T1000 (cell line): Measurements from ENCODE around the gene PAX5.
A peak's percentile ranks its signal among the peaks of the same experiment; 100 is the strongest.

ENCODE experiments used
- DNase-seq: peaks from one replicate; lab custom pipeline; 2025; ENCODE audit warnings: mixed read lengths; lab: John Stamatoyannopoulos, UW

Gene PAX5

DNA sequence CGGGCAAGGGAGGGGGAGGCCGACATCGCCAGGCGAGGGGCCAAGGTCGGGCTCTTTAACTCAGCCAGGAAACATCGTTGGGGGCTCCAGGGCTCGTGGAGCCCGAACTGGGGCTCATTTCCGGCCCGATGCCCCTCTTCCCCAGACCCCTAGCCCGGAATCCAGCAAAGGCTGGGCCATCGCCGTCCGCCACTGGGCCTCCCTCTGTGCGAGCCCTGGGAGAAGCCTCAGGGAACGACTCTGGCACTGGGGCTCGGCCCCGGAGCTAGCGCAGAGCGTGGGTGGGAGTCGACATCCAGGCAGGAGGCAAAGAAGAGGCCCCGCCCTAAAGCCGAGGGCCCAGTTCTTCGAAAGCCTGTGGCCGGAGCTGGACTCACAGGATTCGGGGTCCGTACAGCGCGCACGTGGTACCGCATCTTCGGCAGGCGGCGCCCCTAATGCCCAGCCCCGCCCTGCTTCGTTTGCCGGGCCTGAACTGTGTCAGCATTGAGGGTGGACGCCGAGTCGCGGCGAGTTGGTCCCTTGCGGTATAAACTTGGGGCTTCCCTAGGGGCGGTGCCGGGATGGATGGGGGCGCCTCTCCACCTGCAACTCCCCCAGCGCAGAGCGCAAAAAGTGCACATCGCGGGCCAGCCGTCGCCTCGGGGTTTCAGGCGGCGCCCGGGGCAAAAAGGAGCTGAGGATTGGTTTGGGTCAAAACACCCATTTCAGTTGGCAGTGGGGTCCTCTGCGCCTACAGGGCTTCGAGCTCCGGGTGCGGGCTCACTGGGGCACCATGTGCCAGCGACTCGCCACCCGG lies 3.6 kb upstream of the PAX5 start:
- no peak for DNase-seq

DNA sequence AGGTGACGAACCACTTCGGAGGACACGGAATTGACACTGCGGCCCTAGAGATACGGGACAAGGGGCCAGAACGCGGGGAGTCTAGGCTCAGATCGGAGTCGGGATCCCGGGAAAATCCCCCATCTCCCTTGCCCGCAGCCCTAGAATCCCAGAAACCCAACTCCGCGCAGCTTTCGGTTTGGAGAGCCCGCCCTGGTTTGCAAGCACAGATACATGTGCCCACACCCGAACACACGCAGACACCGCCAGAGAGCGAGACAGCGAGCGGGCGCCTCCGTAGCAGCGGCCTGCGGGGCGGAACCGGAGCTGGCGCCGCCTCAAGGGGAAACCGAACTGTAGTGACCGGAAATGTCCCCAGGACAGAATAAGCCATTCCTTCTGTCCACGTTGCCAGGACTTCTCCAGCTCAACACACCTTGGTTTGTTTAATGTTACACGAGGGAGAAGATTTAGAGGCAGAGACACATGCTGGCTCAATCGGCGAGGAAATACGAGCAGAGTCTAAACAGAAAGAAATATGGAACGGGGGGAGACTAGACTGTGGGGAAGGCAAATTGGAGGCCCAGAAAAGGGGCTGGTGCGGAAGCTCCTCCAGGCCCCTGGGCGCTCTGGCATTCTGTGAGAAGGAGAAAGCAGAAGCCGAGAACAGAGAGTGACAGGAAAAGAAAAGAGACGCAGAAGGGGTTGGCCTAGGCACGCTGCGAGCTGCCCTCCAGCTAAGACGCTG lies 2.9 kb upstream of the PAX5 start:
- DNase-seq = no peak

DNA sequence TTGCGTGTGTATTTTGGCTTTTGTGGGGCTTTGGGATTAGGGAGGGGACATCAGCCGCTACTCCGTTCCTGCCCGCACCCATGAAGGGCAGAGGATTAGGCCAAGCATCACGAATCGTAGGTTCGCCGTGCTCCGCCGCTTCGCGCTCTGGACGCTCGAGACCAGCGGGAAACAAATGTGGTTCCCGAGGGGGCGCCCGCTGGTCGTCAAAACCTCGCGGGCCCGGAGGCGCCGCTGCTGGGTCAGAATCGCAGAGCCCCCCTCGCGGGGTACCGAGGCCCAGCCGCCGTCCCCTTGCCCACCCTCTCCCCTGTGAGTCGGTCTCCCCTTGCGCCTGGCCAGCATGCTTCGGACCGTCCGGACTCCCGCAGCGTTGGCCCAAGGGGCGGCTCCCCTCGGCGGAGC lies 2.3 kb upstream of the PAX5 start:
- DNase-seq = no peak

DNA sequence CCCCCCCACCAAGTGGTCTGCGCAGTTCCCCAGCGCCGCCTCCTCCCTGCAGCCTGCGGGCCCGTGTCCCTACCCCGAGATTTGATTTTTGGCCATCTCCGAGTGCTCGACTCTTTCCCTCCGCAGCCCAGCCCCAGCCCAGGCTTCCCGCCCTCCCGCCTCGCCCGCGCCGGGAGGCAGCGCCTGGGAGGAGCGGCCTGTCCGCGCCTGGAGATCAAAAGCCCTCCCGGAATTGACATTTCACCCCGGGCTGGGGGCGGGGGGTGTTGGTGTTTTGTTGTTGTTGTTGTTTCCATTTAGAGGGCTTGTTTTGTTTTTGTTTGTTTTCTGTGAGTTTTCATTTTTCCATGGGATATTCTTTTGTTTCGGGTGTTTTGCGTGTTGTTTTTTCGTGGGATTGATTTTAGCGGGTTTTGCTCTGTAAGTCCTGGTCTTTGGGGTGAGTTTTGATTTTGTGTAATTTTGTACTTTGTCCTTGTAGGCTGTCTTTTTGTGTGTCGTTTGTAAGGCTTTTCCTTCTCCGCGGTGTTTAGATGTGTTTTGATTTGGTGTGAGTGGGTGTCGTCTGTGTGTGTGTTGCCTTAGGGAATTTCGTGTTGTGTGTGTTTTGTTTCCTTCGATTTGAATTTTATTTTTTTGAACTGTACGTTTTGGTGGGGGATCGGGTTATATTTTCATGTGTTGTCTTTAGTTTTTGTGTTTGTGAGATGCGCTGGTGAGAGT lies 1.7 kb upstream of the PAX5 start:
- DNase-seq = no peak

DNA sequence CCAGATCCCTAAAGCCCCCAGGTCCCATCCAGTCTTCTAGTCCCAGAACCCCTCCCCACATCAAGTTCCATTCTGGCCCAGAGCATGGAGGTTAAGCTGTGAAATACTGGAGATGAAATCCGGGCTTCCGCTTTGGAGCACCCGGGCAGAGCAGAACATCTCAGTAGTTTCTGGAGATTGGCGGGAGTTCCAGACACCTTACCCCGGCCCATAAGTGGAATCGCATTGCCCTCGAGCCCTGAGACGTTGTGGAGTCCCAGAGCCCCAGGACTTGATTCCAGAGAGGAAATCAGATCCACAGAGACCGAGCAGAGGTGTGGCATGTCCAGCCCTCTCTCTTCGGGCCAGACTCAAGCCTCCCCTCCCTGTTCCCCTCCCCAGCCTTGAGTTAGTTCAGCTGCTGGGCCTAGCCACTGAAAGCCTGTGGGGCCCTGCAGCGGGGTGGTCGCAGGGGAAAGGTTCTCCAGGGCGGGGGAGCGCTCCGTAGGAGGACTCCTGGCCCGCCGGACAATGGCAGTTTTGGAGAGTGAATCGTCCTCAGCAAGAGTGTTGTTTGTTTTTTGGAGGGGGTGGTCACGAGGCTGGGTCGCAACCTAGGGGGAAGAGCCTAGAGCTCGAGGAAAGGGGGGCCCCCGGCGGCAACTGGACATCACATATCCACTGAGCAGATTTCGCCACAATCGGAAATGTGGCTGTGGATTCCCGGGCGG lies 1.0 kb upstream of the PAX5 start:
- no peak for DNase-seq

DNA sequence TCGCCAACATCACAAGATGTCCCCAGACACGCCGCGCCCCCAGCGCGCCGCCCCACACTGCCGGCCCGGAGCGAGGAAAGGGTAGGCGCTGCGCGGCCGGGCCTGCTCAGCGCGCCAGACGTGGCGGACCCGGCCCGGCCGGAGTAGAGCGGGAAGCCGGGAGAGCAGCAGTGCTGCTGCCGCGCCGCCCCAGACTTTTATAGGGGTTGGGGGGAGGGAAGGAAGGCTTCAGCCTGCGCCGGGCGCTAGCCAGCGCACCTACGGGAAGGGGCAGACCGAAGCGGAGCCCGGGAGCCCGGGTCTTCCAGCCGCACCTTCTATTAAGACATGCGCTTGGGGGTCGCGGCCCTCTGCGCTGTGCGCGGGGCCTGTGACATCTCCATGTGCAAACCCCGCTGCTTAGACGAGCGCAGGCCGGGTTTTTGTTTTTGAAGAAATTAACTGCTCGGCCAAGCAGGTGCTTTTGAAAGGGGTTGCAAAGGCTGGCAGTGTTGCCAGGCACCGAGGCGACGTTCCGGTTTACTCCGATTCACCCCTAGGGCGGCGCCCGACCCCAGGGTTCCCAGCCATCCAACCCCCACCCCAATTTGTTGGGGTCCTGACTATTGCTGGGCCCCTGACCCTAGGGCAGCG lies 353 bp upstream of the PAX5 start:
- peak; percentile 4 for DNase-seq

DNA sequence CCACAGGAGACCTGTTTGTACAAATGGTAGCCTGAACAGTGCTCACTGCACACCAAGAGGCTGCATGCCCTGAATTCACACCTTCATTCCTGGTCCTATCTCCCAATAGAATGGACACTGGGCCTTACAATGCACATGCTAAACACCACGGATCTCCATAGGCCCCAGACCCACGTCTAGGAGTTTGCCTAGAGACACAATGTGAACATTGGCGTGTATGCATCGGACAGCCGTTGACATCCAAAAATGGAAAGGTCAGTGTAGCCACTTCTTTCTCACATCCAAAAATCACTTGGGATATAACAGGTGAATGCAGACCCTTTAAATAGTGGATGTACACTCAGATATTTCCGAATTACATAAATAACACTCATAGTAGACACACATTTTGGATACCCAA lies 927 bp downstream of the PAX5 start:
- DNase-seq = no peak

DNA sequence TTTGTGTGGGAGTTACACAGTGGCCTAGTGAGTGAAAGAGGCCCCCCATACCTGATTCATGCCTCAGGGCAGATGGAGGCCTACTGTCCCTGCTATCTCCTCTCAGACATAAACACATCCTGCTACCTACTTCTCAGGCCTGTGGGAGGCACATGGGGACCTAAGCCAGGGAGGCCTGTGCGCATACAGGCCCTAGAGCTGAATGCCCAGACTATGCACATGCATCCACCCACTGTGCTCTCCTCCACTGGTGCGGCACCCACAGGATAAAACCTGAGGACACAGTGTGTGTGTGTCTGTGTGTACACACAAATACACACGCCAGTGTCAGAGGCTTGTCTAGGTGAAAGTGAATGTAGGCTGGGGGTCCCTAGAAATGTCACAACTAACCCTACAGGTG lies 1.4 kb downstream of the PAX5 start:
- DNase-seq = no peak

DNA sequence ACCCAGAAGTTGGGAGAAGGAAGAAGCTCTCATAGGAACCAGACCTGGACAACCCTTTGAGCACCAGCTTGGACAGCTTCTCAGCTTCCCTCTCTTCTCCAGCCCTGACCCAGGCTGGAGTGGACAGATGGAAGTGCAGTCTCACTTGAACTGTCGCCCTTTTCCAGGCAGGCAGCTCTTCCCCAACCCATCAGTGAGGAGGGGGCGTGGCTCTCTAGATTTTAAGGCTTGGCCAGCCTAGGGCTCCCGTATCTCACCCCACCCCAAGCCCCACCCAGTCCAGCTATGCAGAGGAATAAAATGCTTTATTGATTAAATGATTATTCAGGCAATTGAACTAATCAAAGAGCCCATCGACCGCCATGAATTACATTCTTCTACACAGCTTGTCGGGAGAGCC lies 2.2 kb downstream of the PAX5 start:
- no peak for DNase-seq

DNA sequence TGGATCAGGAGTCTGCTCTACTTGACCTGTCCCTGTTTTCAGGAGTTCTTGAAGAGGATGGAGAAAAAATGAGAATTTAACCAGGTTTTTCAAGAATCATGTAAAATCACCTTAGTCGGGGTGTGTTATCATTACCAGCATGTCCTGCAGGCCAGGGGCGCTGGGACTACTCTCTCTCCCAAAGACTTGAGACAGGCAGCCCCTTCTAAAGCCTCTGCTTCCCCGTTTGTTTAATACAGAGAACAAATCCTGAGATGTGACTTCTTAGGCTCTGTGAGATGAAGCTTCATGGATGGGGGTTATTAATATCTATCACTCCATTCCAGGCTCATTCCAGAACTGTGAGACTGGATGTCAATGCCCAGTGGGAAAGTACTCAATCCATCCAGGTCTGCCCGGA lies 3.0 kb downstream of the PAX5 start:
- no peak for DNase-seq

DNA sequence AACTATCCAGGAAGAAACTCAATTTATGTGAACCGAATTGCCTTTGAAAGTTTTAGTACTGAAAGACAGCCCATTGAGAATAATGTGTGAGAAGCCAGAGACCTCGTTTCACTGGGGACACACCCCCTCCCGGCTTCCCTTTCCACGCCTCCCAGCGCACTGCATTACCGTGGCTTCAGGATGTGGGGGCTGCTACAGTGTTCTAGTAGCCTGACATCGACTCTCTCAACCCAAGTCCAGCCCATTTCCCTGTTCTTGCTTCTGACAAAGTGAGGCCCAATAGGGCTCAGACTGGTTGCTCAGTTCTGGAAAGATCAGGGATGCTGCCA lies 3.5 kb downstream of the PAX5 start:
- DNase-seq = no peak

DNA sequence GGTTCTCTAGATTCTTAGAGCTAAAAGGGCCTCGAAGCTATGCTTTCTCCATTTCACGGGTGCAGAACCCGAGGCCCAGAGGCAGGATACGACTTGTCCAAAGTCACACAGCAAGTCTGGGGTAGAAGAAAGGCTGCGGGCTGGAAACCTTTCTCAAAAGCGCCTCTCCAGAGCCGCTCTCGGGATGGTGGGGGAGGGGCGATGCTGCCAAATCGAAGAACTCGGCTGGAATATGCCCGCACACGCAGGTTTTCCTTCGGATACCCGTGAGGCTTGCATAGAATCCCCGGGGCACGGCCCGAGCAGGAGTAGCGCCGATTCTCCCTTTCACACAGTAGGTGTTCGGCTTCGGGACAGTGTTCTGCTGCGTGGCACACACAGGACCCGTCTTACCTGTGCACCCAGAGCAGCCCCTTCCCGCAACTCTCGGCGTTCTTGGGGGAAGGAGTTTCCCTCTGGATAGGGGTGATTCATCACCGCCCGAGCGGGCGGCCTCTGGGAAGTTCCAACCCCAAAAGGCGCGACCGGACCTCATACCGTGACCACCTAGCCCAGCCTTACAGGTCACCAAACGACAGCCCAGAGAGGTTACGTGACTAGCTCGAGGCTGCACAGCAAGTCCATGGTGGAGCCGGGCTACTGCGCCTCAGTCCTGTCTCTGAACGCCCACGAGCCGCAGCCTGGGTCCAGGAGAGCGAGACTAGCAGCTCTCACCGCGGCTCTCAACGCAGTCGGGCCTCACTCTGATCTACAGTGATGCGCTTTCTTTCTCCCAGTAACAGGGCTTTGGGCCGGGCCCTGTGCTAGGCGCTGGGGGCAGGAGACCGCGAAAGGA lies 4.1 kb downstream of the PAX5 start:
- no peak for DNase-seq

DNA sequence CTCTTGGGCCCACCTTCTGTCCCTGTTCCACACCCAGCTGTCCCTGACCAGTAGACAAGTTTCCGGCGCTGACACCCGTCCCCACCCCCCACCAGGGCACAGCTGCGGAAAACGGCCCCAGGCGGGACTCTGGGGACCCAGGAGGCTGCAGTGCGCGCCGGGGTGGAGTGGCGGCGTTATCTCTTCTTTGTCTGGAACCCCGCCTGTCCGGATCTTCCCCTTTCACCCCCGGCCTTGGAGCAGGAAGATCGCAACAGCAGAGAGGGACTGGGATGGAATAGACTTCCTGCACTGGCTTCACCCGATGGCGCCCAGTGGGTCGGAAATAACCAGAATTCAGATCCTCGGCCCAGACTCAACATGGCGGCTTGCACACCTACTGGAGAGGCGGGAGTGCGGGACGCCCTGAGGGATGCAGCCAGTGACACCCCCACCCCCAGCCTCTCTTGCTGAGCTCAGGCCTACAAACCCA lies 4.7 kb downstream of the PAX5 start:
- DNase-seq = no peak

DNA sequence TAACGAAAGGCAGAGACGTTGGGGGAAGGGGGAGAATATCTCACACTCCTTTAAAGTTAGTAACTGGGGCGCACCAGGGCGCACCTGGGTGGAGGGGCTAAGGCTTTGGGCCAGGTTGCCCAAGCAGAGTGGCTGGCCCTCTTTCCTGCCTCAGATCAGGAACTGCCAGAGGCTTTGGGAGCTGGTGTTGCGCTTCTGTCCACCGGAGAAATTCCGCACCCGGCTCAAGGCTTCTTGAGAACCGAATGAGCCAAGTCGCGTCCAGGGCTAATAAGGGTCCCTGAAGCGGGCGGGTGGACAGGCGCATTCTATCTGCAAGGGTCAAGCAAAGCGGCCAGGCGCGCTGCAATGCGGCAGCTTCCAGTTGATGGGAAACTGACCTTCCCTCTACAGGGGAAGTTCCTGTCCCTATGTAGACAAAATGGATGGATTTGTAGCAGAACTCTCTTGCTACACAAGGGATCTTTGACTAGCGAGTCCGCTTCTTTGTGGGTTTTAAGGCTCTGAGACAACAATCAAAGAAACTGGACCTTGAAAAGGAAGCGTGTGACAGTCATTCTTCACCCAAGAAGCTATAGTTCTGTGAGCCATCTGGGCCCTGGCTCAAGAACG lies 5.5 kb downstream of the PAX5 start:
- no peak for DNase-seq

DNA sequence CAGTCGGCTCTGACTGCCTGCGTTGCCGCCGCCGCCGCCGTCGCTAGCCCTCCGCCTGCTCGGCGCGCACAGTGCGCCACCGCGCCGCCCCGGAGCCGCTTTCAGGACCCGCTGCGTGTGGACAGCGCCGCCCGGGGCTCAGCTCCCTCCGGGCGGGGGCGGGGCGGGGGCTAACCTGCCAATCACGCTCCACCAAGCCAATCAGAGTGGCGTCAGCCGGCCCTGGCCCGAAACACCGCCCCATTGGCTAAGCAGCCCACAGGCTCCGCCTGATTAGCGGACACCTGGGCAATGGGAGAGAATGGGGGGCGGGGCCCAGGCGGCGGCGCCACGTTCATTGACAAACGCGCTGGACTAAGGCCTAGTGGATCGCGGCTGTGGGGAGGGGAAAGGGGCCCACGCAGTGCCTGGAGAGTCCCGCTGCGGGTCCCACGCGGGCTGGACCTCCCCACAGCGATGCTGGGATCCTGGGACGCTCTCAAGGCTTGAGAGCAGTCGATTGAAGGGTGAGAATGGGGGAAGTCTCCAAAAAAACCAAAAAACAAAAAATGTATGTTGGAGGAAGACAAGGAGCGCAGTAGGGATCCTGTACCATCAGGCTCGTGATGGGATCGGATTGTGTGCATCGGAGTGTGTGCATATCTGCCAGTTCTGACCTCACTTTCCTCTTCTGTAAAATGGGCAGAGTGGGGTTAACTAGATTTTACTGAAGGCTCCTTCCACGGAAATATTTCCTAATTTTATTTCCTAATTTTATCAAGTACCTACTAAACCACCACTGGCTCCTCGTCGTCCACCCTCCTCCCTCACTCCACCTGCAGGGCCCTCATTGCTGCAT lies 6.3 kb downstream of the PAX5 start:
- no peak for DNase-seq

DNA sequence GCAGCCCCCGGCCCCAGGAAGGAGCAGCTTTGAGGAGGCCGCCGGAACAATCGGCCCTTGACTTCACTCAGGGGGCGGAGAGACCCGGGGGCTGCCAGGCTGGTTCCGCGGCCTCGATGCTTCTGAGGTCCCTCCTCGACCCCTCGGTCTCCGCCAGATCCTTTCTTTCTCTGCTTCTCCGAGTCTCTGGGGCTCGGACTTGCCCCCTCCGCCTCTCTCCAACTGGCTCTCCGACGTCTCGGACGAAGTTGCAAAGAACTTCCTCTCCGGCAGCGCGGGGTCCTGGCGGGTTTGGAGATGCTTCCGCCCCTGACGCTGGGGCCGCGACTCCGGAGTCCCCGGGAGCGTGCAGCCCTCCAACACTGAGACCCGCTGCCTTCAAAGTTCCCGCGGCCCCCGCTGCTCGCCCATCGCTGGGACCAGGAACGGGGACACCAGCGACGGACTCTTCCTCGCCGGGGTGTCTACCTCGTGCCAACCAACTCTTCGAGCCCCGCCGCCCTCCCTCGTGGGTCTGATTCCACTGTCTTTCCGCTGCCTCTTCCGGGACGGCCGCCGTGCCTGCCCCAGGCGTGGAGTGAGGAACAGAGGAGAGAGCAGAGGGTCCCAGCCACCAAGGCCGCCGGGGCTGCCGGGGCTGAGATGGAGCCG lies 7.0 kb downstream of the PAX5 start:
- no peak for DNase-seq

DNA sequence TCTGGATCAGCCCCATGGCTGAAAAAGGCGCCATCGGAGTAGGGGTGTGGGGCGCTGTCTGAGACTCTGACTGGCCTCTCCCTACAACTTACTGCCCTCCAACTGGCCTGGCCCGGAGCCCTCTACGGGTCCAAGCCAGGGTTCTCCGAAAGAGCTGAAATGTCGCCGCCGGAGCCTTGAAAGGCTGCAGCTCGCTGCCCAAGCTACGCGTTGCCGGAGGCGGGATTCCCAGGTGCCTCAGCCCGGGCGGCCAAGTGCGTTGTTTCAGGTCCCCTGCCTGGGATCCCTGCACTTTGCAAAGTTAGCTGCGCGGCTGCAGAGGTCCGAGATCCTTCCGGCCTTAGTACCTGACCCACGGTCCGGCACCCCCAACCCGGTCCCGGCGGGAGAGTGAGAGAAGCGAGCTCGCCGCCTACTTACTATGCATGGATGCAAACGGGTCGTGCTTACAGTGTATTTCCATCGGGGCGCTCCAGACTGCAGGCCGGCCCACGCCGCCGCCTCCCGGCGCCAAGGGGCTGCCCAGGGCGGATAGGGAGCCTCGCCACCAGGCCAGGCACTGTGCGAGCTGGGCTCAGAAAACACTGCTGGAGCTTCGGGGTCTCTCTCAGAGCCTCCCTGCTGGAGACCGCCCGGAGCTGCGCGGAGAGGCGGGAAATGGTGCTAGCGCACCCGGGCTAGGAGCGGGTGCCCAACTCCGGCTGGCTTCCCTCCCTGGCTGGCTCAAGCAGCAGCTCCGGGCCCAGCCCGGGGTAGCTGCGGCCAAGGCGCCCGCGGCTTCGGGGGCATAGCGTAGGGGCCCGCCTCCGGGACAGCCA lies 7.7 kb downstream of the PAX5 start:
- no peak for DNase-seq

DNA sequence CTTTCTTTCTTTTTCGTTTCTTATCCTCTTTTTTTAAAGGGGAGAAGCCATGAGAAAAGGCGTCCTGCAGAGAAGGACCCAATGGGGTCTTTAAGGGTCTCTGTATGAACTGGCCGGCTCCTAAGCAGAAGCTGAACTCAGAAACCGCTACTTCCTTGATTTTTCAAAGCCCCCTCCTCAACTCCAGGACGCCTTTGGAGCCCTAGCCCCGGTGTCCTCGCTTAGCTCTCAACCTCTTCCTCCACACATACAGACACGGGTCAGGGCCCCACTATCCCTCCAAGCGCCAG lies 8.3 kb downstream of the PAX5 start:
- DNase-seq = no peak
